ENCODE measurements around the gene MORC2.

MORC2 gene

GRCh38 chr22:30968015-30968923 lies at the start of gene MORC2:
MORC2 (minus strand) TSS chr22:30968774; CDS start chr22:30967889, 885 bp downstream.
- no peak for DNase-seq

GRCh38 chr22:31005535-31005934 lies 37.0 kb upstream of the MORC2 start:
- no peak for DNase-seq

GRCh38 chr22:31001124-31001770 lies 32.7 kb upstream of the MORC2 start:
- no peak for DNase-seq

- DNase-seq: no peak
These were observed 29.8 kb upstream of the MORC2 start for GRCh38 chr22:30998329-30998728.

GRCh38 chr22:30996462-30996861 lies 27.9 kb upstream of the MORC2 start:
- DNase-seq: no peak

- no peak for DNase-seq
These were observed 26.4 kb upstream of the MORC2 start for GRCh38 chr22:30994960-30995359.

GRCh38 chr22:30992565-30992964 lies 24.0 kb upstream of the MORC2 start:
- no peak for DNase-seq

GRCh38 chr22:30990690-30991089 lies 22.1 kb upstream of the MORC2 start:
- DNase-seq: no peak

- no peak for DNase-seq
These were observed 20.9 kb upstream of the MORC2 start for GRCh38 chr22:30989474-30989873.

- DNase-seq: no peak
These were observed 17.1 kb upstream of the MORC2 start for GRCh38 chr22:30985561-30986208.

- DNase-seq: no peak
These were observed 15.7 kb upstream of the MORC2 start for GRCh38 chr22:30984317-30984716.

- no peak for DNase-seq
These were observed 13.9 kb upstream of the MORC2 start for GRCh38 chr22:30982512-30982911.

GRCh38 chr22:30979932-30980331 lies 11.4 kb upstream of the MORC2 start:
- DNase-seq: no peak

- DNase-seq: no peak
These were observed 9.9 kb upstream of the MORC2 start for GRCh38 chr22:30978304-30978962.

- no peak for DNase-seq
These were observed 1.8 kb upstream of the MORC2 start for GRCh38 chr22:30970356-30970746.

GRCh38 chr22:30969532-30970355 lies 1.2 kb upstream of the MORC2 start:
- DNase-seq: peak; percentile 48

GRCh38 chr22:30968924-30969531 lies 454 bp upstream of the MORC2 start, which contains the start of gene TUG1:
TUG1 (plus strand) TSS chr22:30969265.
- DNase-seq: peak; percentile 98

- DNase-seq: no peak
These were observed 3.7 kb downstream of the MORC2 start for GRCh38 chr22:30964858-30965257.

GRCh38 chr22:30955153-30955552 lies 13.4 kb downstream of the MORC2 start:
- DNase-seq: peak; percentile 16

- no peak for DNase-seq
These were observed 15.4 kb downstream of the MORC2 start for GRCh38 chr22:30953206-30953605.

- no peak for DNase-seq
These were observed 18.5 kb downstream of the MORC2 start for GRCh38 chr22:30949934-30950660.
